Right lobe of liver (tissue), 4 donors: ENCODE measurements around the gene NREP.

ENCODE experiments used
- CTCF ChIP-seq, 4 donors: fragments of 200-600 bp in 3 of 4; fragments of 450-650 bp in 1 of 4; IDR thresholded peaks; one replicate each; pipeline versions ENCODE4 v1.5.1 to v1.8.0; 2016 to 2022; ENCODE audit warnings: antibody characterized with exemption in 4 of 4, mild to moderate bottlenecking in 2 of 4
- POLR2A ChIP-seq: fragments of 450-650 bp; IDR thresholded peaks from one replicate; pipeline ENCODE4 v1.6.1; 2017; ENCODE audit warnings: antibody characterized with exemption, mild to moderate bottlenecking
- donor health status: DM: no; HTN: no; CAD: no.
- donor health status: DM: no; HTN: no; CAD: no.
- donor health status: DM: no; HTN: yes; CAD: no.

- TF ChIP-seq CTCF (IDR thresholded peaks at IDR 0.05) (no peak), POLR2A (no peak)
Observed at GRCh38 chr5:111689357-111689935, 67.5 kb downstream of the NREP start.
